HepG2 (cell line): ENCODE measurements around the gene MAP1B. TPM values are rescaled to one million over a fixed set of nuclear protein-coding genes. Genes with fewer than 3 reads are reported as not detected.

Experiments used
- CCAR2 ChIP-seq: fragments of 200-400 bp; formaldehyde crosslinking; optimal IDR thresholded peaks from 2 replicates; pipeline ENCODE3; 2018; ENCODE audit warnings: low read depth, mild to moderate bottlenecking, low read length, moderate library complexity
- CEBPB ChIP-seq: IDR thresholded peaks from 2 replicates; pipeline ENCODE4 v1.6.1; 2011; ENCODE audit warnings: low read depth, low read length, improper control_type of control experiment, borderline replicate concordance
- GPN1 ChIP-seq: sonication (generic); formaldehyde crosslinking; IDR thresholded peaks from 2 replicates; pipeline ENCODE4 v1.5.1; 2020; ENCODE audit warnings: missing genetic modification reagents, borderline replicate concordance
- KLF6 ChIP-seq: IDR thresholded peaks from 2 replicates; pipeline ENCODE4 v1.8.0; 2016; ENCODE audit warnings: missing biosample characterization, missing genetic modification reagents
- MAFG ChIP-seq: sonication (generic); formaldehyde crosslinking; IDR thresholded peaks from 2 replicates; pipeline ENCODE4 v1.5.1; 2020; ENCODE audit warnings: mild to moderate bottlenecking, missing genetic modification reagents
- MLLT10 ChIP-seq: sonication (generic); formaldehyde crosslinking; IDR thresholded peaks from 2 replicates; pipeline ENCODE4 v1.4.0; 2020; ENCODE audit warnings: missing genetic modification reagents
- PHF20 ChIP-seq: sonication (generic); formaldehyde crosslinking; IDR thresholded peaks from 2 replicates; pipeline ENCODE4 v1.5.0; 2020; ENCODE audit warnings: mild to moderate bottlenecking, missing genetic modification reagents
- RELA ChIP-seq: sonication (generic); formaldehyde crosslinking; IDR thresholded peaks from 2 replicates; pipeline ENCODE4 v1.4.0; 2020; ENCODE audit warnings: missing genetic modification reagents
- RXRA ChIP-seq: sonication (generic); formaldehyde crosslinking; IDR thresholded peaks from 2 replicates; pipeline ENCODE4 v1.5.1; 2020; ENCODE audit warnings: missing genetic modification reagents
- SP5 ChIP-seq: IDR thresholded peaks from 2 replicates; pipeline ENCODE4 v1.6.1; 2016; ENCODE audit warnings: low read depth, borderline replicate concordance
- SPEN ChIP-seq: sonication (generic); formaldehyde crosslinking; IDR thresholded peaks from 2 replicates; pipeline ENCODE4 v1.5.1; 2020; ENCODE audit warnings: low read depth, mild to moderate bottlenecking, missing genetic modification reagents
- XBP1 ChIP-seq: sonication (generic); formaldehyde crosslinking; IDR thresholded peaks from 2 replicates; pipeline ENCODE4 v1.5.0; 2020; ENCODE audit warnings: missing genetic modification reagents
- ZBTB8A ChIP-seq: sonication (generic); formaldehyde crosslinking; IDR thresholded peaks from 2 replicates; pipeline ENCODE4 v1.4.0; 2020; ENCODE audit warnings: mild to moderate bottlenecking, low read depth, missing genetic modification reagents, borderline replicate concordance
- ZNF143 ChIP-seq: sonication (generic); formaldehyde crosslinking; IDR thresholded peaks from 2 replicates; pipeline ENCODE4 v1.4.0; 2020; ENCODE audit warnings: missing genetic modification reagents
- ZNF253 ChIP-seq: sonication (generic); formaldehyde crosslinking; IDR thresholded peaks from 2 replicates; pipeline ENCODE4 v1.8.0; 2022; ENCODE audit warnings: mild to moderate bottlenecking, missing genetic modification reagents, borderline replicate concordance
- ZNF616 ChIP-seq: sonication (generic); formaldehyde crosslinking; IDR thresholded peaks from 2 replicates; pipeline ENCODE4 v1.5.0; 2020; ENCODE audit warnings: low read depth, mild to moderate bottlenecking, missing genetic modification reagents
- polyA plus RNA-seq, 8 experiments: library from polyadenylated mRNA; depleted of rRNA in 3 of 8; stranded (reverse) in 7 of 8; unstranded in 1 of 8; fragments of >200 nt; fragmentation: Illumina TruSeq in 4 of 8; extraction: Trizol in 4 of 8; gene quantifications; 2 replicates each; pipeline versions ENCODE4 v1.2.1 to v1.2.3, GENCODE V29; 2011 to 2016; ENCODE audit warnings: low read depth in 4 of 8, missing spikeins in 1 of 8, mixed read lengths in 1 of 8; ENCODE audit not compliant: insufficient read depth in 1 of 8
- total RNA-seq, 5 experiments: library from RNA; depleted of rRNA; stranded (reverse); fragments of >200 nt; fragmentation: Illumina TruSeq; extraction: Trizol; gene quantifications; 2 replicates each; pipeline ENCODE4 v1.2.3, GENCODE V29; 2016; ENCODE audit warnings: low read depth in 1 of 5
- TF ChIP-seq, protein P1 (sequence below): IDR thresholded peaks from 2 replicates; pipeline ENCODE4 v1.6.1; 2012; ENCODE audit warnings: low read length, improper control_type of control experiment
- TF ChIP-seq, protein P2 (sequence below): sonication (generic); formaldehyde crosslinking; IDR thresholded peaks from 2 replicates; pipeline ENCODE4 v1.8.1; 2023; ENCODE audit warnings: missing genetic modification reagents, inconsistent platforms, borderline replicate concordance
- TF ChIP-seq, protein P3 (sequence below): sonication (generic); formaldehyde crosslinking; IDR thresholded peaks from 2 replicates; pipeline ENCODE4 v1.4.0; 2020; ENCODE audit warnings: missing genetic modification reagents, borderline replicate concordance

MAP1B gene
- total and polyA plus RNA-seq, 2 of the 13 experiments (the other 11 are each of a cell fraction or from before 2014, with no cell fraction given) = 3.3 to 6.2 TPM

DNA sequence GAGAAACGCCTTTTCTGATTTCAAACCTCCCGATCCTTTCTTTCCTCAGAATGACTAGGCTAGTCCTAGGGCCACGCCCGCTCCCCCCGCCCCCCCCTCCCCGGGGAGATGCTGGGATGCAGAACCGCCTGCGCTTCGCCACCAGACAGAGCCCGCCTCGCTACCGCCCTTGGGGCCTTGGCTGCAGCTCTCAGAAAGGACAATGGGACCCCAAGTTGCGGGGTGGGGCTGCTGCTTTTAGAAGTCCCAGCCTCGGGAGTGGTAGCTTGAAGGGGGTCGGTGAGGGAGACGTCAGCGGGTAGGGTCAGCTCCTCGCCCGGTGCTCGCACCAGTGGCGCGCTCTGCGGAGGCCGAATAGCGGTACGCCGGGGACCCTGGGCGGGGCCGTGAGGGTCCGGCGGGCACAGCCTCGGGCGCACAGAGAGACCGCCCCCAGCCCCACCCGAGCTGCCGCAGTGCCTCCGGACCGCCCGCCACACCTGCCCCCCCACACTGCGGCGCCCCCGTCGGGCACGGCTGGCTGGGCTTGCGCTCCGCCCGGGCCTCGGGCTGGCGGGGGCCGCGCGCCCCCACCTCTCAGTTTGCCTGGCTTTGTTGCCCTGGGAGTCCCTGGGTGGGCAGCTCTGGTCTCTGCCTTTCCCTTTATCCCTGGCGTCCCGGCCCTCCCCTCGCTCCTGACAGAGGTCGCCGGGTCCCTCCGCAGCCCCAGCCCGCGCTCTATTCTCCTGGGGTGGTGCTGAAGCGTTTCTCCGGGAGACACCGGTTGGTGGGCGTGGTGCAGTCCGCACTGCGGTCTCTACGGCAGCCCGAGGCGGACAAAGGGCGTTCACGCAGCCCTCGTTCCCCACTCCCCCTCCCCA is 1.2 kb downstream of the MAP1B start (continued):
- TF ChIP-seq MLLT10 (CRISPR knock-in tag) (no peak), KLF6 (CRISPR knock-in tag) (no peak), ZNF253 (CRISPR knock-in tag) (no peak), PHF20 (CRISPR knock-in tag) (0 out of 2 replicates have a peak, but pooled peaks have one; percentile 28), ZNF143 (no peak), XBP1 (CRISPR knock-in tag) (no peak), MAFG (CRISPR knock-in tag) (no peak), ZNF616 (no peak), CCAR2 (no peak), GPN1 (CRISPR knock-in tag) (no peak), CEBPB (no peak), ZBTB8A (CRISPR knock-in tag) (no peak), RELA (CRISPR knock-in tag) (no peak), SP5 (CRISPR knock-in tag) (peak; percentile 57; the same call in 1 of the 2 replicates), SPEN (CRISPR knock-in tag) (peak; percentile 81; the same call in 1 of the 2 replicates), RXRA (CRISPR knock-in tag) (no peak)
- TF ChIP-seq, protein P1, sequence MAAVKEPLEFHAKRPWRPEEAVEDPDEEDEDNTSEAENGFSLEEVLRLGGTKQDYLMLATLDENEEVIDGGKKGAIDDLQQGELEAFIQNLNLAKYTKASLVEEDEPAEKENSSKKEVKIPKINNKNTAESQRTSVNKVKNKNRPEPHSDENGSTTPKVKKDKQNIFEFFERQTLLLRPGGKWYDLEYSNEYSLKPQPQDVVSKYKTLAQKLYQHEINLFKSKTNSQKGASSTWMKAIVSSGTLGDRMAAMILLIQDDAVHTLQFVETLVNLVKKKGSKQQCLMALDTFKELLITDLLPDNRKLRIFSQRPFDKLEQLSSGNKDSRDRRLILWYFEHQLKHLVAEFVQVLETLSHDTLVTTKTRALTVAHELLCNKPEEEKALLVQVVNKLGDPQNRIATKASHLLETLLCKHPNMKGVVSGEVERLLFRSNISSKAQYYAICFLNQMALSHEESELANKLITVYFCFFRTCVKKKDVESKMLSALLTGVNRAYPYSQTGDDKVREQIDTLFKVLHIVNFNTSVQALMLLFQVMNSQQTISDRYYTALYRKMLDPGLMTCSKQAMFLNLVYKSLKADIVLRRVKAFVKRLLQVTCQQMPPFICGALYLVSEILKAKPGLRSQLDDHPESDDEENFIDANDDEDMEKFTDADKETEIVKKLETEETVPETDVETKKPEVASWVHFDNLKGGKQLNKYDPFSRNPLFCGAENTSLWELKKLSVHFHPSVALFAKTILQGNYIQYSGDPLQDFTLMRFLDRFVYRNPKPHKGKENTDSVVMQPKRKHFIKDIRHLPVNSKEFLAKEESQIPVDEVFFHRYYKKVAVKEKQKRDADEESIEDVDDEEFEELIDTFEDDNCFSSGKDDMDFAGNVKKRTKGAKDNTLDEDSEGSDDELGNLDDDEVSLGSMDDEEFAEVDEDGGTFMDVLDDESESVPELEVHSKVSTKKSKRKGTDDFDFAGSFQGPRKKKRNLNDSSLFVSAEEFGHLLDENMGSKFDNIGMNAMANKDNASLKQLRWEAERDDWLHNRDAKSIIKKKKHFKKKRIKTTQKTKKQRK = no peak
- TF ChIP-seq, protein P2, sequence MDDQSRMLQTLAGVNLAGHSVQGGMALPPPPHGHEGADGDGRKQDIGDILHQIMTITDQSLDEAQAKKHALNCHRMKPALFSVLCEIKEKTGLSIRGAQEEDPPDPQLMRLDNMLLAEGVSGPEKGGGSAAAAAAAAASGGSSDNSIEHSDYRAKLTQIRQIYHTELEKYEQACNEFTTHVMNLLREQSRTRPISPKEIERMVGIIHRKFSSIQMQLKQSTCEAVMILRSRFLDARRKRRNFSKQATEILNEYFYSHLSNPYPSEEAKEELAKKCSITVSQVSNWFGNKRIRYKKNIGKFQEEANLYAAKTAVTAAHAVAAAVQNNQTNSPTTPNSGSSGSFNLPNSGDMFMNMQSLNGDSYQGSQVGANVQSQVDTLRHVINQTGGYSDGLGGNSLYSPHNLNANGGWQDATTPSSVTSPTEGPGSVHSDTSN (CRISPR knock-in tag) = no peak
- TF ChIP-seq, protein P3, sequence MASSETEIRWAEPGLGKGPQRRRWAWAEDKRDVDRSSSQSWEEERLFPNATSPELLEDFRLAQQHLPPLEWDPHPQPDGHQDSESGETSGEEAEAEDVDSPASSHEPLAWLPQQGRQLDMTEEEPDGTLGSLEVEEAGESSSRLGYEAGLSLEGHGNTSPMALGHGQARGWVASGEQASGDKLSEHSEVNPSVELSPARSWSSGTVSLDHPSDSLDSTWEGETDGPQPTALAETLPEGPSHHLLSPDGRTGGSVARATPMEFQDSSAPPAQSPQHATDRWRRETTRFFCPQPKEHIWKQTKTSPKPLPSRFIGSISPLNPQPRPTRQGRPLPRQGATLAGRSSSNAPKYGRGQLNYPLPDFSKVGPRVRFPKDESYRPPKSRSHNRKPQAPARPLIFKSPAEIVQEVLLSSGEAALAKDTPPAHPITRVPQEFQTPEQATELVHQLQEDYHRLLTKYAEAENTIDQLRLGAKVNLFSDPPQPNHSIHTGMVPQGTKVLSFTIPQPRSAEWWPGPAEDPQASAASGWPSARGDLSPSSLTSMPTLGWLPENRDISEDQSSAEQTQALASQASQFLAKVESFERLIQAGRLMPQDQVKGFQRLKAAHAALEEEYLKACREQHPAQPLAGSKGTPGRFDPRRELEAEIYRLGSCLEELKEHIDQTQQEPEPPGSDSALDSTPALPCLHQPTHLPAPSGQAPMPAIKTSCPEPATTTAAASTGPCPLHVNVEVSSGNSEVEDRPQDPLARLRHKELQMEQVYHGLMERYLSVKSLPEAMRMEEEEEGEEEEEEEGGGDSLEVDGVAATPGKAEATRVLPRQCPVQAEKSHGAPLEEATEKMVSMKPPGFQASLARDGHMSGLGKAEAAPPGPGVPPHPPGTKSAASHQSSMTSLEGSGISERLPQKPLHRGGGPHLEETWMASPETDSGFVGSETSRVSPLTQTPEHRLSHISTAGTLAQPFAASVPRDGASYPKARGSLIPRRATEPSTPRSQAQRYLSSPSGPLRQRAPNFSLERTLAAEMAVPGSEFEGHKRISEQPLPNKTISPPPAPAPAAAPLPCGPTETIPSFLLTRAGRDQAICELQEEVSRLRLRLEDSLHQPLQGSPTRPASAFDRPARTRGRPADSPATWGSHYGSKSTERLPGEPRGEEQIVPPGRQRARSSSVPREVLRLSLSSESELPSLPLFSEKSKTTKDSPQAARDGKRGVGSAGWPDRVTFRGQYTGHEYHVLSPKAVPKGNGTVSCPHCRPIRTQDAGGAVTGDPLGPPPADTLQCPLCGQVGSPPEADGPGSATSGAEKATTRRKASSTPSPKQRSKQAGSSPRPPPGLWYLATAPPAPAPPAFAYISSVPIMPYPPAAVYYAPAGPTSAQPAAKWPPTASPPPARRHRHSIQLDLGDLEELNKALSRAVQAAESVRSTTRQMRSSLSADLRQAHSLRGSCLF = no peak
